ENCODE measurements around the gene CDH4. TPM values are rescaled to one million over a fixed set of nuclear protein-coding genes. Genes with fewer than 3 reads are reported as not detected.

The CDH4 gene
- total and polyA plus RNA-seq, 2 of the 13 experiments (the other 11 are each of a cell fraction or from before 2014, with no cell fraction given), result not detected

DNA sequence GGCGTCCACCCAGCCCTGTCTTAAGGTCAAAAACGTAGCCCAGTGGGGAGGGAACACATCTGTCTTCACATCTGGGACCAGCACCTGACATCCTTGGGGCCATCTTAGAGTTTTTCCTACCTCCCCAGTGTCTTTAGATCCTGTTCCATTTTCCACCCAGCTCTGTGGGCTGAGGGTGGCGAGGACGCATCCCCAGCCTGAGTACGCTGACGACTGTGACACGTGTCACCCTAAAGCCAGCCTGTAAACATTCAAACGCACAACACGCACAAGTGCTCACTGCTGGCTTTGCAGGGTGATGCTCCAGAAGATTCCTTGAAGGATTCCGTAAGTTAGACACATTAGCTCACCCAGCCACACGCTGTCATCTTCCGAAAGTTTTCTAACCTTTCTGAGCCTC is 597.8 kb downstream of the CDH4 start:
- peaks cover 32 to 82% of the 10 kb centered on the region in 2 experiments; a peak in 4 of 5 replicates for H3K27me3 ChIP-seq (ENCODE audit: control insufficient read depth in 1 of 2, insufficient read depth in 2 of 2, low read length in 2 of 2)
- TF ChIP-seq SRF (IDR thresholded peaks at IDR 0.05; ENCODE audit: low read depth, low read length) (no peak), CAMTA2 (CRISPR knock-in tag; IDR thresholded peaks at IDR 0.05; ENCODE audit: borderline replicate concordance) (no peak), ZNF773 (CRISPR knock-in tag; IDR thresholded peaks at IDR 0.05; ENCODE audit: borderline replicate concordance) (no peak)
- TF ChIP-seq, protein P1, sequence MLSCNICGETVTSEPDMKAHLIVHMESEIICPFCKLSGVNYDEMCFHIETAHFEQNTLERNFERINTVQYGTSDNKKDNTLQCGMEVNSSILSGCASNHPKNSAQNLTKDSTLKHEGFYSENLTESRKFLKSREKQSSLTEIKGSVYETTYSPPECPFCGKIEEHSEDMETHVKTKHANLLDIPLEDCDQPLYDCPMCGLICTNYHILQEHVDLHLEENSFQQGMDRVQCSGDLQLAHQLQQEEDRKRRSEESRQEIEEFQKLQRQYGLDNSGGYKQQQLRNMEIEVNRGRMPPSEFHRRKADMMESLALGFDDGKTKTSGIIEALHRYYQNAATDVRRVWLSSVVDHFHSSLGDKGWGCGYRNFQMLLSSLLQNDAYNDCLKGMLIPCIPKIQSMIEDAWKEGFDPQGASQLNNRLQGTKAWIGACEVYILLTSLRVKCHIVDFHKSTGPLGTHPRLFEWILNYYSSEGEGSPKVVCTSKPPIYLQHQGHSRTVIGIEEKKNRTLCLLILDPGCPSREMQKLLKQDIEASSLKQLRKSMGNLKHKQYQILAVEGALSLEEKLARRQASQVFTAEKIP (CRISPR knock-in tag; IDR thresholded peaks at IDR 0.05; ENCODE audit: borderline replicate concordance), result no peak
- no peak for FAIRE-seq
- ATAC-seq, result no peak
- no TSS peak for BruUV-seq (replicated peaks)
- no peak for DNase-seq (ENCODE audit: low spot score)
- no peak overlapping the region for H3K9ac ChIP-seq (ENCODE audit: insufficient read depth, low read depth, low read length)
- no peak overlapping the region for H2AFZ ChIP-seq (ENCODE audit: low read length)
- H4K20me1 ChIP-seq (ENCODE audit: insufficient read depth, low read length), result no peaks in the 10 kb centered on the region
- CTCF ChIA-PET (ENCODE audit: low intra/inter-chr PET ratio, low total read pairs), result no interaction called here
- intact Hi-C loops (cut with micrococcal nuclease; ENCODE audit: unreplicated experiment), result no loop called here
- 14% methylated on average over 12 of the region's 12 CpGs for WGBS (ENCODE audit: low lambda C conversion rate)
- no peaks in the 10 kb centered on the region for H3K79me2 ChIP-seq (ENCODE audit: insufficient read depth, low read length)
- H3K4me3 ChIP-seq (replicated peaks in 1 of 3; ENCODE audit: insufficient read depth in 1 of 3, low read depth in 2 of 3, low read length in 3 of 3), result no peak overlapping the region
- H3K36me3 ChIP-seq (replicated peaks in 1 of 2; ENCODE audit: control insufficient read depth in 1 of 2, insufficient read depth in 2 of 2, low read length in 2 of 2), result no peaks in the 10 kb centered on the region
- POLR2A ChIA-PET, result no interaction called here
- H3K27ac ChIP-seq (ENCODE audit: extremely low read length, insufficient read depth, low read length), result no peak overlapping the region
- 0 out of 2 replicates have a peak, but pooled peaks cover 6% of the 10 kb centered on the region for H3K9me3 ChIP-seq (ENCODE audit: low read length)
- no peak overlapping the region for H3K4me2 ChIP-seq (ENCODE audit: low read depth, low read length)
- in situ Hi-C loops (cut with HindIII; ENCODE audit: extremely low pct_ligation_motif_present, low pct_unique_long_range_greater_than_20kb), result no loop called here
- H3K4me1 ChIP-seq (ENCODE audit: insufficient read depth, low read length), result no peaks in the 10 kb centered on the region

DNA sequence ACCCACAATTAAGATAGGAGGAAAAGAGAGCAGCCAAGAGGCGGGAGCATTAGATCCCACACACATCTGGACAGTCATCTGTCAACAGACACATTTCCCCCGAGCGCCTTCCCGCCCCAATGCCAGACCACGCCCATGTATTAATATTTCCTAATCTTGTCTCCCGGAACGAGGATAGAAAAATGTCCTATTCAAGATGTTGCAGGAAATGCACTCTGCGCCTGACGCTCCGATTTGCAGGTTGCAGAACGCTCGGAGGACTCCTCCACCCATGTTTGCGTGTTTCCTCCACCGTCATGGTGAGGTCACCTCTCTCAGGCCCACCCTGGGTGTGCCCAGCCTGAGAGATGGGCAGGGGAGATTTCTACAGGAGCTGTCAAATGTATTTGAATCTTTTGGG is 598.4 kb downstream of the CDH4 start:
- peaks cover 30 to 76% of the 10 kb centered on the region in 2 experiments; a peak in 4 of 5 replicates for H3K27me3 ChIP-seq (ENCODE audit: control insufficient read depth in 1 of 2, insufficient read depth in 2 of 2, low read length in 2 of 2)
- no peak for DNase-seq (ENCODE audit: low spot score)
- H3K79me2 ChIP-seq (ENCODE audit: insufficient read depth, low read length), result no peaks in the 10 kb centered on the region
- H3K36me3 ChIP-seq (replicated peaks in 1 of 2; ENCODE audit: control insufficient read depth in 1 of 2, insufficient read depth in 2 of 2, low read length in 2 of 2), result no peaks in the 10 kb centered on the region
- H3K9ac ChIP-seq (ENCODE audit: insufficient read depth, low read depth, low read length), result no peak overlapping the region
- 48% methylated on average over 14 of the region's 14 CpGs for WGBS (ENCODE audit: low lambda C conversion rate)
- H4K20me1 ChIP-seq (ENCODE audit: insufficient read depth, low read length), result no peaks in the 10 kb centered on the region
- ChIA-PET POLR2A (no interaction called here), CTCF (ENCODE audit: low intra/inter-chr PET ratio, low total read pairs) (no interaction called here)
- H3K4me2 ChIP-seq (ENCODE audit: low read depth, low read length), result no peak overlapping the region
- H2AFZ ChIP-seq (ENCODE audit: low read length), result no peak overlapping the region
- no peak for FAIRE-seq
- H3K27ac ChIP-seq (ENCODE audit: extremely low read length, insufficient read depth, low read length), result no peak overlapping the region
- no peak overlapping the region for H3K4me3 ChIP-seq (replicated peaks in 1 of 3; ENCODE audit: insufficient read depth in 1 of 3, low read depth in 2 of 3, low read length in 3 of 3)
- in situ Hi-C loops (cut with HindIII; ENCODE audit: extremely low pct_ligation_motif_present, low pct_unique_long_range_greater_than_20kb) (no loop called here), intact Hi-C loops (cut with micrococcal nuclease; ENCODE audit: unreplicated experiment) (no loop called here)
- no peak for ATAC-seq
- H3K9me3 ChIP-seq (ENCODE audit: low read length), result 0 out of 2 replicates have a peak, but pooled peaks cover 6% of the 10 kb centered on the region
- BruUV-seq (replicated peaks), result no TSS peak
- H3K4me1 ChIP-seq (ENCODE audit: insufficient read depth, low read length), result no peaks in the 10 kb centered on the region
- TF ChIP-seq BRCA1 (CRISPR knock-in tag; IDR thresholded peaks at IDR 0.05) (no peak), KAT7 (CRISPR knock-in tag; IDR thresholded peaks at IDR 0.05; ENCODE audit: borderline replicate concordance) (no peak), PCBP2 (optimal IDR thresholded peaks at IDR 0.05; ENCODE audit: low read depth, low read length, poor library complexity, severe bottlenecking) (no peak), ARNT (IDR thresholded peaks at IDR 0.05) (no peak), ZNF530 (CRISPR knock-in tag; IDR thresholded peaks at IDR 0.05; ENCODE audit: low read depth) (no peak), KLF6 (CRISPR knock-in tag; IDR thresholded peaks at IDR 0.05) (no peak), CBFB (CRISPR knock-in tag; IDR thresholded peaks at IDR 0.05) (no peak), TOPORS (CRISPR knock-in tag; IDR thresholded peaks at IDR 0.05) (no peak), ZNF230 (CRISPR knock-in tag; IDR thresholded peaks at IDR 0.05) (no peak)
- TF ChIP-seq, protein P2, sequence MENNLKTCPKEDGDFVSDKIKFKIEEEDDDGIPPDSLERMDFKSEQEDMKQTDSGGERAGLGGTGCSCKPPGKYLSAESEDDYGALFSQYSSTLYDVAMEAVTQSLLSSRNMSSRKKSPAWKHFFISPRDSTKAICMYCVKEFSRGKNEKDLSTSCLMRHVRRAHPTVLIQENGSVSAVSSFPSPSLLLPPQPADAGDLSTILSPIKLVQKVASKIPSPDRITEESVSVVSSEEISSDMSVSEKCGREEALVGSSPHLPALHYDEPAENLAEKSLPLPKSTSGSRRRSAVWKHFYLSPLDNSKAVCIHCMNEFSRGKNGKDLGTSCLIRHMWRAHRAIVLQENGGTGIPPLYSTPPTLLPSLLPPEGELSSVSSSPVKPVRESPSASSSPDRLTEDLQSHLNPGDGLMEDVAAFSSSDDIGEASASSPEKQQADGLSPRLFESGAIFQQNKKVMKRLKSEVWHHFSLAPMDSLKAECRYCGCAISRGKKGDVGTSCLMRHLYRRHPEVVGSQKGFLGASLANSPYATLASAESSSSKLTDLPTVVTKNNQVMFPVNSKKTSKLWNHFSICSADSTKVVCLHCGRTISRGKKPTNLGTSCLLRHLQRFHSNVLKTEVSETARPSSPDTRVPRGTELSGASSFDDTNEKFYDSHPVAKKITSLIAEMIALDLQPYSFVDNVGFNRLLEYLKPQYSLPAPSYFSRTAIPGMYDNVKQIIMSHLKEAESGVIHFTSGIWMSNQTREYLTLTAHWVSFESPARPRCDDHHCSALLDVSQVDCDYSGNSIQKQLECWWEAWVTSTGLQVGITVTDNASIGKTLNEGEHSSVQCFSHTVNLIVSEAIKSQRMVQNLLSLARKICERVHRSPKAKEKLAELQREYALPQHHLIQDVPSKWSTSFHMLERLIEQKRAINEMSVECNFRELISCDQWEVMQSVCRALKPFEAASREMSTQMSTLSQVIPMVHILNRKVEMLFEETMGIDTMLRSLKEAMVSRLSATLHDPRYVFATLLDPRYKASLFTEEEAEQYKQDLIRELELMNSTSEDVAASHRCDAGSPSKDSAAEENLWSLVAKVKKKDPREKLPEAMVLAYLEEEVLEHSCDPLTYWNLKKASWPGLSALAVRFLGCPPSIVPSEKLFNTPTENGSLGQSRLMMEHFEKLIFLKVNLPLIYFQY (CRISPR knock-in tag; IDR thresholded peaks at IDR 0.05; ENCODE audit: borderline replicate concordance), result no peak

Data from HepG2 (cell line).